GM13977 (cell line): ENCODE results near the gene PGAM2.

Source experiments
- DNase-seq: peaks from one replicate; pipeline ENCODE4 v3.0.0; 2012; ENCODE audit warnings: low spot score
- CTCF ChIP-seq: IDR thresholded peaks from 2 replicates; pipeline ENCODE4 v1.5.1; 2012; ENCODE audit warnings: mild to moderate bottlenecking, control low read depth; ENCODE audit not compliant: insufficient read depth; ENCODE audit errors: extremely low read depth, missing control alignments
- in situ Hi-C: fragments of 300-500 bp; cut with MboI; formaldehyde crosslinking; loops from one replicate; pipeline ENCODE4 v1.12.0; 2022; ENCODE audit warnings: low sequenced_read_pairs, low pct_unique_long_range_greater_than_20kb, mixed read lengths, inconsistent platforms; ENCODE audit not compliant: unreplicated experiment

Gene PGAM2

GRCh38 chr7:44060948-44061644, 4.3 kb downstream of the PGAM2 start:
- in situ Hi-C loops: no loop called here
- DNase-seq: no peak
- no peak for TF ChIP-seq CTCF

GRCh38 chr7:44060091-44060947, 5.0 kb downstream of the PGAM2 start:
- DNase-seq: no peak
- in situ Hi-C loops: no loop called here
- TF ChIP-seq CTCF: no peak

- in situ Hi-C loops: no loop called here
- peak; percentile 79 for DNase-seq
- no peak for TF ChIP-seq CTCF
Measured at GRCh38 chr7:44059219-44060090, 5.9 kb downstream of the PGAM2 start.

DNA sequence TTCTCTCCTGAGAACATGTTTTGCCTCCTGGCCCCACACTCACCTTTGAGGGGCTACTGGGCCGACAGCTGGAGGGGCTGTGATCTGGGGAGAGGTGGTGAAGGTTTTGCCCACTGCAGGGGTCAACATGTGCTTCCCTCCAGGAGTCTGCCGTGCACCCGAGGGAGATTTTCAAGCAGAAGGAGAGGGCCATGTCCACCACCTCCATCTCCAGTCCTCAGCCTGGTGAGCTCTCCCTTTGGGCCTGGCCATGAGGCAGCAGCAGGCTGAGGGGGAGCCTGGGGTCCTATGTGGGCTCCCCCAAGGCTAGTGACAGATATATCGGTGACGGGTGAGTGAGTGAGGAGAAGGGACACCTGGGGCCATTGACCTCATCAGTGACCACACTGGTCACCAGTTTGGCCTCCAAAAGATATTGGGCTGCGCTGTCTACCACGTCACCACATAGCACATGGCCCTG, 6.6 kb downstream of the PGAM2 start:
- no peak for DNase-seq
- in situ Hi-C loops: no loop called here
- TF ChIP-seq CTCF: no peak

DNA sequence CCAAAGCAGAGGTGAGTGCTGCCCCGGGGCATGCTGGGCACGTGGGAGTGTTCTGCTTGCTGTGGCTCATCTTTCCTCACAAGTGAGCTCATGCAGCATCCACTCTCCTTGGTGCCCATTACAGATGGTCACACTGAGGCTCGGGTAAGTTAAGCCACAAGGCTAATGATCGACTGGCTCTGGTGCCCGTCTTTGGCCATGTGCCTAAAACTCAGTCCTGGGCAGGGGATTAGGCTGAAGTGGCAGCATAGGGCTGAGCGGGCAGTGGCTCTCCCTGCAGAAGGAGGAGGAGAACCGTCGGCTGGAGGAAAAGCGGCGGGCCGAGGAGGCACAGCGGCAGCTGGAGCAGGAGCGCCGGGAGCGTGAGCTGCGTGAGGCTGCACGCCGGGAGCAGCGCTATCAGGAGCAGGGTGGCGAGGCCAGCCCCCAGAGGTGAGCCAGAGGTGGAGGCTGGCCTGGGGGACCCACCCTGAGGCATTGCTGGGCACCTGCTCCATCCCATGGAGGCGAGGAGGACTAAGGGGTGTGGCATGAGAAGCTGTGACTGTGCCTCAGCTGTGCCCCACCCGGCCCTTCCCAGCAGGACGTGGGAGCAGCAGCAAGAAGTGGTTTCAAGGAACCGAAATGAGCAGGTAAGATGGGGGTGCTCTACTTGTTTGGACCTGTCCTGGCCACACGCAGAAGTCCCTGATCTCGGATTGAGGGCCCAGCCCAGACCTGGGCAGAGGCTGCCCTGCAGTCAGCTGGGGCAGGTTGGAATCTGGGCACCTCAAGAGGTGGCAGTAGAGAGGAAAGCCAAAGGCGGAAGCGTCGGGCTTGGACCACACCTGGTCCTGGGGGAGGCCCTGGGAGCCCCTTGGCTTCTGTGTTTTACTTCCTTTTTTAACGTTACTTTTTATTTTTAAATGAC, 7.3 kb downstream of the PGAM2 start:
- DNase-seq: no peak
- in situ Hi-C loops: no loop called here
- no peak for TF ChIP-seq CTCF
